ENCODE results near the gene STAP1.
"Not testable (repeated sequence)": the region's sequence is repeated elsewhere in the genome, so short reads cannot be mapped to it uniquely, and the experiment has no call there.

Gene STAP1

GRCh38 chr4:67558493-67558892 is at the start of gene STAP1:
STAP1 (plus strand) TSS chr4:67558727; CDS start chr4:67558810, 83 bp downstream.
- no peak for DNase-seq (ENCODE audit: low spot score)

- DNase-seq (ENCODE audit: low spot score) = no peak
Measured at GRCh38 chr4:67512501-67512900, 46.0 kb upstream of the STAP1 start.

- no peak for DNase-seq (ENCODE audit: low spot score)
Measured at GRCh38 chr4:67520141-67520540, 38.4 kb upstream of the STAP1 start.

- no peak for DNase-seq (ENCODE audit: low spot score)
Measured at GRCh38 chr4:67521506-67521905, 37.0 kb upstream of the STAP1 start.

- no peak for DNase-seq (ENCODE audit: low spot score)
Measured at GRCh38 chr4:67522230-67522629, 36.3 kb upstream of the STAP1 start.

- peak; percentile 28 for DNase-seq (ENCODE audit: low spot score)
Measured at GRCh38 chr4:67522851-67523671, 35.5 kb upstream of the STAP1 start.

- DNase-seq (ENCODE audit: low spot score) = not testable (repeated sequence)
Measured at GRCh38 chr4:67524140-67524539, 34.4 kb upstream of the STAP1 start.

GRCh38 chr4:67531379-67531962 is 27.1 kb upstream of the STAP1 start:
- no peak for DNase-seq (ENCODE audit: low spot score)

GRCh38 chr4:67532397-67532796 is 26.1 kb upstream of the STAP1 start:
- not testable (repeated sequence) for DNase-seq (ENCODE audit: low spot score)

- DNase-seq (ENCODE audit: low spot score) = no peak
Measured at GRCh38 chr4:67533112-67533511, 25.4 kb upstream of the STAP1 start.

GRCh38 chr4:67535280-67535840 is 23.2 kb upstream of the STAP1 start:
- DNase-seq (ENCODE audit: low spot score) = no peak

- no peak for DNase-seq (ENCODE audit: low spot score)
Measured at GRCh38 chr4:67539830-67540229, 18.7 kb upstream of the STAP1 start.

GRCh38 chr4:67542076-67542475 is 16.5 kb upstream of the STAP1 start:
- DNase-seq (ENCODE audit: low spot score) = no peak

GRCh38 chr4:67545199-67546003 is 13.1 kb upstream of the STAP1 start, which contains the start of gene CENPC:
CENPC (minus strand) TSS chr4:67545503; CDS start chr4:67545355, 148 bp downstream.
- DNase-seq (ENCODE audit: low spot score) = peak; percentile 95

- DNase-seq (ENCODE audit: low spot score) = no peak
Measured at GRCh38 chr4:67546004-67546356, 12.5 kb upstream of the STAP1 start.

GRCh38 chr4:67546971-67547370 is 11.6 kb upstream of the STAP1 start:
- no peak for DNase-seq (ENCODE audit: low spot score)

- DNase-seq (ENCODE audit: low spot score) = no peak
Measured at GRCh38 chr4:67549123-67549522, 9.4 kb upstream of the STAP1 start.

- DNase-seq (ENCODE audit: low spot score) = no peak
Measured at GRCh38 chr4:67550451-67550850, 8.1 kb upstream of the STAP1 start.

- no peak for DNase-seq (ENCODE audit: low spot score)
Measured at GRCh38 chr4:67550857-67551256, 7.7 kb upstream of the STAP1 start.

GRCh38 chr4:67552146-67552792 is 6.3 kb upstream of the STAP1 start:
- DNase-seq (ENCODE audit: low spot score) = not testable (repeated sequence)

- no peak for DNase-seq (ENCODE audit: low spot score)
Measured at GRCh38 chr4:67554096-67554495, 4.4 kb upstream of the STAP1 start.

- DNase-seq (ENCODE audit: low spot score) = no peak
Measured at GRCh38 chr4:67555447-67555846, 3.1 kb upstream of the STAP1 start.

All from COLO829 (cell line).